Mucosa of stomach (tissue), 1 donor: ENCODE results near the gene GALNTL6.

ENCODE experiments used
- H3K27me3 ChIP-seq: one replicate; pipeline ENCODE4 v1.7.0; 2013; ENCODE audit warnings: mild to moderate bottlenecking, low read length; ENCODE audit not compliant: control insufficient read depth, insufficient read depth
- H3K36me3 ChIP-seq: one replicate; pipeline ENCODE4 v1.7.0; 2013; ENCODE audit warnings: low read length; ENCODE audit not compliant: control insufficient read depth, insufficient read depth
- H3K4me1 ChIP-seq: one replicate; pipeline ENCODE4 v1.7.0; 2013; ENCODE audit warnings: mild to moderate bottlenecking, low read length; ENCODE audit not compliant: control insufficient read depth, insufficient read depth
- H3K4me3 ChIP-seq: one replicate; pipeline ENCODE4 v1.7.0; 2013; ENCODE audit warnings: low read length
- H3K9ac ChIP-seq: one replicate; pipeline ENCODE4 v1.7.0; 2013; ENCODE audit warnings: mild to moderate bottlenecking, low read length, moderate library complexity
- H3K9me3 ChIP-seq: one replicate; pipeline ENCODE4 v1.7.0; 2013; ENCODE audit warnings: mild to moderate bottlenecking, low read length, moderate library complexity; ENCODE audit not compliant: control insufficient read depth
- donor health status: Pancreatic carcinoma.

GALNTL6 gene

DNA sequence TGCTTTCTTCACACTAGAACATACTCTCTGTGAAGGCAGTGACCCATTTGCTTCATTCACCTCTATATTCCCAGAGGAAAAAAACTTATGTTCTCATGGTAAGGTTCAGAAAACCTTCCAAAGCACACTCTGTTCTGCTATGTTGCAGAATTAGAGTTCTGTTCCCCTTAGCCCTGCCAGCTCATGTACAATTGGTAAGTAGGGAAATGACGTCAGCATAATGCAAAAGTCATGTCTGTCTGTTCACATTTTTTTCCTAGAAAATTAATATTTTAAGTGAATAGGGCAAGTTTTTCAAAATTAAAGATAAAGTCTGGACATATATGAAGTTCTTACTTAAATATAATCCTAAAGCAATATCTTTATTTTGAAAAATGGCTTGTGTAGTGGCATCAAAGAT, 443.6 kb downstream of the GALNTL6 start:
- Histone ChIP-seq H3K27me3 (no peaks in the 10 kb centered on the region), H3K36me3 (no peaks in the 10 kb centered on the region), H3K9me3 (no peaks in the 10 kb centered on the region), H3K9ac (no peak overlapping the region), H3K4me3 (no peak overlapping the region), H3K4me1 (no peaks in the 10 kb centered on the region)

DNA sequence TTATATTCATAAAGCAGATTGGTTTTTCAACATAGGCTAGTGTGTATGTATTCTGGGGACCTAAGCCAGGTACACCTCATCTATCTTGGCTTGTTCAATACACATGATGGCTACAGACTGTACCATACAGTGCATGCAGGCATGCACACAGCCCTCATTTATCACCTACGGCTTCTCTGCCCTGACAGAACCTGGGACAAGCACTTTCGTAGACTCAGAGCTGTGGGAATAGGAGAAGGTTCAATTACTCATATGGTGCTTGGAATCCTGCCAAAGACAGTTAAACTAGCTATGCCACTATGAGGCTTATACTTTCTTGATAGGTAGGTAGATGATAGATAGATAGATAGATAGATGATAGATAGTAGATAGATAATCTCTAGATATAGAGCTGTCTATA, 457.2 kb downstream of the GALNTL6 start:
- no peak overlapping the region for H3K4me3 ChIP-seq
- no peaks in the 10 kb centered on the region for H3K36me3 ChIP-seq
- H3K27me3 ChIP-seq: no peaks in the 10 kb centered on the region
- H3K9me3 ChIP-seq: no peaks in the 10 kb centered on the region
- H3K4me1 ChIP-seq: no peaks in the 10 kb centered on the region
- H3K9ac ChIP-seq: no peak overlapping the region

DNA sequence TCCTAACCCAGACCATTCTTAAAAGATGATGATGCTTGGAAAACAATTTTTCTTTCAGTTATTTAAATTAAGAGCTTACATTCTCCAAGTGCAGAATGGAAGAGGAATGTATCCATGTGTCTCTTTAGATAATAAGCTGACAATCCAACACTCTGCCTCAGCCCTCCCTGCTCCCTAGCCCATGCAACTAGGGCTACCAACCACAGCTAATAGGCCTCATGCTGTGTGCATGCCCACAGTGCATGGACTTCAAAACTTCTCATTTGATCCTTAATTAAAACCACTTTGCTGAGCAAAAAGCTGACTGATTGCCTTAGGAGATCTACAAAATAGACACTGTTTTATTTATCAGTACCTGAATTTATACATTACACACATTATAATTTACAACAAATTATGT, 473.9 kb downstream of the GALNTL6 start:
- H3K36me3 ChIP-seq: no peaks in the 10 kb centered on the region
- no peaks in the 10 kb centered on the region for H3K27me3 ChIP-seq
- no peaks in the 10 kb centered on the region for H3K9me3 ChIP-seq
- no peaks in the 10 kb centered on the region for H3K4me1 ChIP-seq
- no peak overlapping the region for H3K4me3 ChIP-seq
- H3K9ac ChIP-seq: no peak overlapping the region

DNA sequence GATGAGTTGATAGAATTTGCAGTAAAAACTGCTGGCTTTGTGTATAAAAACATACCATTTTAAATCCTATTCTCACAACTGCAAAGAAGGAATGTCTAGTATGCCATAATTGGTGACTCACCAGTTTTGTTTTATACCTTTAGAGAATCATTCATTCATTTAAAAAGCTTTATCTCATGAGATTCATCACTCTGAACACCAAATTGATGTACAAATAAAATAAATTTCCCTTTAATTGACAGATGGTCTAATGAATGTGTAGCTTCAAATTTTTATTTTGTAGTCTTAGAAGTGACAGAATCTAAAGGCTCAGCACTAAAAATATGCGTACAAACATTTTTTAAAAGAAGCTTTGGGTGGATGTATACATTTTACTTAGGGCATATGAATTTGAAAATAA, 492.5 kb downstream of the GALNTL6 start:
- H3K27me3 ChIP-seq: no peaks in the 10 kb centered on the region
- no peaks in the 10 kb centered on the region for H3K36me3 ChIP-seq
- no peaks in the 10 kb centered on the region for H3K9me3 ChIP-seq
- H3K4me3 ChIP-seq: no peak overlapping the region
- H3K9ac ChIP-seq: no peak overlapping the region
- no peaks in the 10 kb centered on the region for H3K4me1 ChIP-seq

DNA sequence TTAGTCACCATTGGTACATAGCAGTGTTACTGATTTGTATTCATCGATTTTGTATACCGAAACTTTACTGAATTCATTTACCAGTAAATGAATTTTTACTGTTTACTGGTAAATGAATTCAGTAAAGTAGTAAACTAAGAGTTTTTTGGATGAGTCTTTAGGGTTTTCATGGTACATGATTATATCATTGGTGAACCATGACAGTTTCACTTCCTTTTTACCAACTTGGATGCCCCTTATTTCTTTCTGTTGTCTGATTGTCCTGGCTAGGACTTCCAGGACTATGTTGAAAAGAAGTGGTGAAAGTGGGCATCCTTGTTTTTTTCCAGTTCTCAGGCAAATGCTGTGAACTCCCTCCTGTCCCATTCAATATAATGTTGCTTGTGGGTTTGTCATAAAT, 494.9 kb downstream of the GALNTL6 start:
- no peaks in the 10 kb centered on the region for H3K4me1 ChIP-seq
- H3K9ac ChIP-seq: no peak overlapping the region
- H3K36me3 ChIP-seq: no peaks in the 10 kb centered on the region
- H3K27me3 ChIP-seq: no peaks in the 10 kb centered on the region
- no peaks in the 10 kb centered on the region for H3K9me3 ChIP-seq
- H3K4me3 ChIP-seq: no peak overlapping the region

DNA sequence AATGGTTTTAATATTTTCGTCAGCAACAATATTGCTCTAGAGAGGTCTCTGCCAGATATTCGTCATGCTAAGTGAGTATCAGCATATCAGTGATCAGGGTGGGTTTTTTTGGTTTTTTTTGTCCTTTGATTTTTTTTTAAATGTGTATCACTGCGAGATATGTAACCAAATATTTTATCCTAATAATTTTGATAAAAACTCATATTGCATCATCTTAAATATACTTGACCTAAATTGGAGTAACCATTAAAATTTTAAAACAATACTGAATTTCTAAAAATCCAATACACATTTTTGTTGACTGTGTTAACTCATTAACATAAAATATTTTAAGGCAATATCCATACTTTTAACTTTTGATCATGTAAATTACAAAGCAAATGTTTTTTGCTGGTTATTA, 498.5 kb downstream of the GALNTL6 start:
- H3K4me1 ChIP-seq: no peaks in the 10 kb centered on the region
- H3K27me3 ChIP-seq: no peaks in the 10 kb centered on the region
- no peak overlapping the region for H3K4me3 ChIP-seq
- no peaks in the 10 kb centered on the region for H3K36me3 ChIP-seq
- H3K9ac ChIP-seq: no peak overlapping the region
- H3K9me3 ChIP-seq: no peaks in the 10 kb centered on the region

DNA sequence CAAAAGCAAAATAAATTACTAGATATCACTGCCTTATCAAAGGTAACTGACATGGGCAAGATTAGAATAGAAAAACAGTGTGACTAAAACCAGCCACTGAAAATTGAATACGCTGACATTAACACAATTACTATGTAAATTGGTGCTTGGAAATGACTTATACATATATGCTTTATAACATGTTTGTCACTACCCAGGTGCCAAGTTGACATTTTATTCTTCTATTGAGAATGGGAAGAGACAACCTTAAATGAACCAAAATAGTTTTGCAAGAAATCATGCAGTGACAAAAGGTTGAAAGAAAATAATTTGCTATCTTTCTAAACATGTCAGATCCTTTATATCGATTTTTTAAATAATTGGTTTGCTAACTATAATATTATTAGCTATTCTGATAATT, 510.1 kb downstream of the GALNTL6 start:
- Histone ChIP-seq H3K4me1 (no peaks in the 10 kb centered on the region), H3K4me3 (no peak overlapping the region), H3K36me3 (no peaks in the 10 kb centered on the region), H3K9me3 (no peaks in the 10 kb centered on the region), H3K27me3 (no peaks in the 10 kb centered on the region), H3K9ac (no peak overlapping the region)

DNA sequence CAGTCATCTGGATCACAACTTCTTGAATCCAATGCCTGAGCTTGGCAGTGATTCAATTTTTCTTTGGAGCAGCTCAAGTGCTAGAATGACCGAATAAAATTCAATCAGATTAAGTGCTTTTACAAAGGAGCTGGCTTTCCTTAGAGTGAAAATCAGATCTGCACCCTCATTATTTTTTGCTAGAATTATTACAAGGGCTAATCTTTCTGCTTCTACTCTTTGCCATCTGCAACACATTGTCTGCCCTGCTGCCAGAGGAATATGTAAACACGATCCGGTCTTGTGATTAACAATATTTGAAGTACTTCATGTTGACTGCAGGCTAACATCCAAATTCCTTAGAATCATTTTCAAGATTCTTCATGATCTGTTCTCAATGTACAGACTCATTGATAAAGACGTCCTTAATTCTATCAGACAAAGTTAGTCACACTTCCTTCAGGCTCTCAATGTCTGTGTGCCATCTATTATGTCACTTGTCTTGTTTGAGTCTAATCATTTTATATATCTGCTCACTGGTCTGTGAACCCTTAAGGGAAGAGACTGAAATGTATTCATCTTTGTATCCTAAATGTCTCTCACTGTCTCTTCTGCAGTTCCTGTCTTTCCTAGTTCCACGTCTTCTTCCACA, 531.2 kb downstream of the GALNTL6 start:
- Histone ChIP-seq H3K9me3 (no peaks in the 10 kb centered on the region), H3K4me3 (no peak overlapping the region), H3K4me1 (no peaks in the 10 kb centered on the region), H3K9ac (no peak overlapping the region), H3K27me3 (no peaks in the 10 kb centered on the region), H3K36me3 (no peaks in the 10 kb centered on the region)

DNA sequence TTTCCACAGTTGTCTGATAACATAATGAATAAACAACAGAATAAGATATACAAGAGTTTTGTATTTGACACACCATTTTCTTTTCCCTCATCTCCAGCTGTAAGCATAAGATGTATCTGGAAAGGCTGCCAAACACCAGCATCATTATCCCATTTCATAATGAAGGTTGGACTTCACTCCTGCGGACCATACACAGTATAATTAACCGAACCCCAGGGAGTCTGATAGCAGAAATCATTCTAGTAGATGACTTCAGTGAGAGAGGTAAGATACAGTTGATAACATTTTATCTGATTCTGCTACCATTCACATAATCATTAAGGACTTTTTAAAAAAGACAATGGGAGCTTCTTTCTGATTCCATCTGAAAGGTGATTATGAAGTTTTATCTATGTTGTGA, 535.2 kb downstream of the GALNTL6 start:
- no peaks in the 10 kb centered on the region for H3K27me3 ChIP-seq
- no peak overlapping the region for H3K9ac ChIP-seq
- H3K36me3 ChIP-seq: no peaks in the 10 kb centered on the region
- H3K4me1 ChIP-seq: no peaks in the 10 kb centered on the region
- no peak overlapping the region for H3K4me3 ChIP-seq
- H3K9me3 ChIP-seq: no peaks in the 10 kb centered on the region

DNA sequence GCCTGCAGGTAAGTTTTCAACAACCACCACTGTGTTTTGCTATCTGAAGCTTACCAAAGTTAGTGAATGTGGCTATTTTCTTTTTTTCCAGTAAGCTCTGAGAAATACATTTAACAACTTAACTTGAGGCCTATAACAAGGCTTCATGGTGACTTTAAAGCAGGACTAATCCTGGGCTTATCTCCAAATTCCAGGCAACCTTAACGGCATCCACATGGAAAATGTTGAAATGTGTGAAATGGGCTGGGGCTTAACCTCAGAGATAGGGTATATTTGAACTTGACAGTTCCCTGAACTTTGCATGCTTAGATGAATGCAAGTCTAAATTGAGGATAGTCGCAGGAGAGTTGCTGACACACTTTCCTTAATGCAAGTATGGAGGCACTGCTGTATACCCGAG, 539.2 kb downstream of the GALNTL6 start:
- H3K36me3 ChIP-seq: no peaks in the 10 kb centered on the region
- H3K4me1 ChIP-seq: no peaks in the 10 kb centered on the region
- H3K9ac ChIP-seq: no peak overlapping the region
- no peaks in the 10 kb centered on the region for H3K27me3 ChIP-seq
- H3K9me3 ChIP-seq: no peaks in the 10 kb centered on the region
- H3K4me3 ChIP-seq: no peak overlapping the region

DNA sequence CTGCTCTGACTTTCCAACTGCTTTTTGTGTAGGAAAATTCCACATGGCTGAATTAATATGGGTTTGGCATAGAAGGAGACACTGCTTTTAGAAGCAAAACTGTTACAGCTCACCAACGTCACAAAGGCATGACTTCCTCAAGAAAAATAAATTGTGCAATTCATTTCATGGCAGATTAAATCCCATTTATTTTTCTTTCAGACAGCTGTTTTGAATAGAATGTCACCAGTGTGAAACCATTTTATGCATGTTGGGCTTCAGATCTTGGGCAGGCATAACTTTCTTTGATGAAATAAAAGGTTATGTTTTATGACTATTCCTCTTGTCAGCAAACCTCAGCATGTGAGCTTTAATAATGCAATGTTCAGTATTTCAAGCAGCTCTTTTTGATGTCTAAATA, 542.8 kb downstream of the GALNTL6 start:
- no peak overlapping the region for H3K4me3 ChIP-seq
- no peaks in the 10 kb centered on the region for H3K9me3 ChIP-seq
- H3K9ac ChIP-seq: no peak overlapping the region
- no peaks in the 10 kb centered on the region for H3K27me3 ChIP-seq
- no peaks in the 10 kb centered on the region for H3K4me1 ChIP-seq
- no peaks in the 10 kb centered on the region for H3K36me3 ChIP-seq

DNA sequence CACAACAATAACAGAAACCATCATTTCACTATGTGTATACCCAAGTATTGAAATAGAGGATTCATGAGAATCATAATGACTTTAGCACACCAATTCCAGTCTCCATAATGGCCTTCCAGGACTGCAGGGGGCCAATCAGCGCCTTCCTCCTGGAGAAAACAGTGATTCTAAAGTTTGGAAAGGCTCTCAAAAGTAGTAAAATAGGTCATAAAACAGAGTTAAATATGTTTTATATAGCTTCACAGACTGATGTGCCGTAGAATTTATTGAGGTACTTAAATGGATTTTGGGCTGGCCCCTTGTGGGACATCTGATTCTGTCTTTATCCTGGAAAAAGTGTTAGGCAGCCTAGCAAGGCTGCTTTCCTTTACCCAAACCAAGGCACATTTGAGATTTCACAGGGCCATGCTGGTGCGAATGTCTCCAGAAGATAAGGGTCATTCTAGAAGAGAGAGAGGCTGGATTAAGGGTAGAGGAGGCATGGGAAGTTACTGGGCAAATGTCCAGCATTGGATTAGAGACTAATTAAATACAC, 543.9 kb downstream of the GALNTL6 start:
- Histone ChIP-seq H3K4me1 (no peaks in the 10 kb centered on the region), H3K36me3 (no peaks in the 10 kb centered on the region), H3K27me3 (no peaks in the 10 kb centered on the region), H3K9ac (no peak overlapping the region), H3K9me3 (no peaks in the 10 kb centered on the region), H3K4me3 (no peak overlapping the region)

DNA sequence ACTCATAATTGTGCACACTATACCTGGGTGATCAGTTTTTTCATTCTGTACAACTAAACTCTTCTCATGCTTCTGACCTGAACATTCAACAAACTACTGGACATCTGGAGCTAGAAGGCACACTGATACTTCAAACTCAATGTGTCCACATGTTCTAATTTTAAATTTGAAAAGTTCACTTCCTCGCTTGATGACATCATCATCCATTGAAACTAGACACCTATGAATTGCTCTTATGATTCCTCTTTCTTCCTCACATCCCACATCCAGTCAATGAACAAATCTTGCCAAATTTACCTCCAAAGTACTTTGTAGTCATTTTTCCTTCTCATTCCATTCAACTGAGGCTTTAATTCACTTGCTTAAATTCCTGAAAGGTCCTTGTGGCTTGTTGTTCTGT, 549.4 kb downstream of the GALNTL6 start:
- H3K36me3 ChIP-seq: no peaks in the 10 kb centered on the region
- no peaks in the 10 kb centered on the region for H3K4me1 ChIP-seq
- H3K4me3 ChIP-seq: no peak overlapping the region
- no peaks in the 10 kb centered on the region for H3K27me3 ChIP-seq
- H3K9ac ChIP-seq: no peak overlapping the region
- no peaks in the 10 kb centered on the region for H3K9me3 ChIP-seq
